ENCODE results near the gene ATXN7L1.

DNA sequence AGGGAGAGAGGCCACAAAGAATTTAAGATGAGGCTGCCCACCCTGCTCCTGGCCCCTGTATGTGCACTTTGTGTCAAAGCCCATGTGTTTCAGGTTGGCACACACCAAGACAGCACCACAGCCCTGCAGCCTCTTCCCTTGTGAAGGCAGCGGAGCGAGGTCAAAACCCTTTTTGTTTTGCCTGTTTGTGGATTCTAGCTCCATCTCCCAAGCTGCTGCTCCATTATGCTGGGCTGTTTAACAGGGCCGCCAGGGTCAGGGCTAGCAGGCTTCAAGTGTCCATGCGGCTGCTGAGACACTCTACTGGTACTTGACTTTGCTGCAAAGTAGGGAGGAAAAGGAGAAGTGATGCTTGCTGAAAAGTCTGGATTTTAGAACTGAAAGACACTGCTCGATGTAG is 152.8 kb downstream of the ATXN7L1 start:
- TF ChIP-seq CTCF (conservative IDR thresholded peaks at IDR 0.05; ENCODE audit: low read depth, low read length) (no peak), CEBPB (IDR thresholded peaks at IDR 0.05; ENCODE audit: low read depth, low read length) (no peak), POLR2A (IDR thresholded peaks at IDR 0.05; ENCODE audit: low read depth, low read length) (no peak), NFE2L2 (IDR thresholded peaks at IDR 0.05; ENCODE audit: low read depth, low read length) (no peak), MXI1 (IDR thresholded peaks at IDR 0.05; ENCODE audit: borderline replicate concordance, low read depth, low read length) (no peak), SMC3 (IDR thresholded peaks at IDR 0.05; ENCODE audit: low read depth, low read length) (no peak), RFX5 (IDR thresholded peaks at IDR 0.05; ENCODE audit: low read depth, low read length) (no peak), BHLHE40 (IDR thresholded peaks at IDR 0.05; ENCODE audit: low read depth, low read length) (no peak)
- TF ChIP-seq, protein P1, sequence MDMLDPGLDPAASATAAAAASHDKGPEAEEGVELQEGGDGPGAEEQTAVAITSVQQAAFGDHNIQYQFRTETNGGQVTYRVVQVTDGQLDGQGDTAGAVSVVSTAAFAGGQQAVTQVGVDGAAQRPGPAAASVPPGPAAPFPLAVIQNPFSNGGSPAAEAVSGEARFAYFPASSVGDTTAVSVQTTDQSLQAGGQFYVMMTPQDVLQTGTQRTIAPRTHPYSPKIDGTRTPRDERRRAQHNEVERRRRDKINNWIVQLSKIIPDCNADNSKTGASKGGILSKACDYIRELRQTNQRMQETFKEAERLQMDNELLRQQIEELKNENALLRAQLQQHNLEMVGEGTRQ (IDR thresholded peaks at IDR 0.05; ENCODE audit: low read depth, low read length) = no peak

Measured in IMR-90 (cell line).